HG03095 (cell line): ENCODE data around the gene PGAM2.

Experiments used
- ATAC-seq: cut with Tn5 transposase; IDR thresholded peaks from one replicate; pipeline ENCODE4 v1.9.1; 2021; ENCODE audit warnings: moderate library complexity; ENCODE audit not compliant: unreplicated experiment

The PGAM2 gene

GRCh38 chr7:44086627-44087026 is 21.3 kb upstream of the PGAM2 start:
- ATAC-seq, result no peak

DNA sequence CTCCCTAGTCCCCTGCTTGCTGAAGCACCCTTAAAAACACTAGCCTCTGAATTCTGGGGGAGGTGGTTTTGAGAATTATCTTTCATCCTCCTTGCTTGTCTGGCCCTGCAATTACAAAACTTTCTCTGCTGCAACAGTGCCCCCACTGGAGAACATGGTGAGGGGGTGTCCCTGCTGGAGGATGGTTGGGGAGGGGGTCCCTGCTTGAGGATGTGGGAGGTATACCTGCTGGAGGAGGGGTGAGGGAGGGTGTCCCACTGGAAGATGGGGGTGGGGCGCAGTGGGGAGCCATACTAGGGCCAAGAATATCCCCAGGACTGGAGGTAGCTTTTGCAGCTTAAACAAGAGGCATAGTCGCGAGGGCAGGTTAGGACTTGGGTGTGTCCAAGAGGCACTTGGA is 20.2 kb upstream of the PGAM2 start:
- no peak for ATAC-seq

GRCh38 chr7:44084701-44085100 is 19.3 kb upstream of the PGAM2 start:
- ATAC-seq, result no peak

DNA sequence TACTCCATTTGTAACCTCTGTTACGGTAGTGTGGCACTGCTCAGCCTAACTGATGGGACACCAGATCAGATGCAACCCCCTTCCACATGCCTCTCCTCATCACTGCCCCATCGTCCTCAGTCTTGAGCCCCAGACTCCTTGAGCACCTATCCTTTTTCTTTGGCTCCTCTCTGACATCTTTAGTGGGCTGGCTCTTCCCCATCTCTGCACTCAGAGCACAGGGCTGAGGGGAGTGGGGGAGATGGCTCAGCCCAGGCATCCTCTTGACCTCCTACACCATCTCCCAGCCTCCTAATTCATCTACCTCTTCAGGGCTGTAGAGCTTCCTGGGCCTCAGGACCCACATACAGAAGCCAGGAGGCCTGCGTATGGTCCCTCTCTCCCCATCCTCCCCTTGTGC is 18.4 kb upstream of the PGAM2 start:
- no peak for ATAC-seq

DNA sequence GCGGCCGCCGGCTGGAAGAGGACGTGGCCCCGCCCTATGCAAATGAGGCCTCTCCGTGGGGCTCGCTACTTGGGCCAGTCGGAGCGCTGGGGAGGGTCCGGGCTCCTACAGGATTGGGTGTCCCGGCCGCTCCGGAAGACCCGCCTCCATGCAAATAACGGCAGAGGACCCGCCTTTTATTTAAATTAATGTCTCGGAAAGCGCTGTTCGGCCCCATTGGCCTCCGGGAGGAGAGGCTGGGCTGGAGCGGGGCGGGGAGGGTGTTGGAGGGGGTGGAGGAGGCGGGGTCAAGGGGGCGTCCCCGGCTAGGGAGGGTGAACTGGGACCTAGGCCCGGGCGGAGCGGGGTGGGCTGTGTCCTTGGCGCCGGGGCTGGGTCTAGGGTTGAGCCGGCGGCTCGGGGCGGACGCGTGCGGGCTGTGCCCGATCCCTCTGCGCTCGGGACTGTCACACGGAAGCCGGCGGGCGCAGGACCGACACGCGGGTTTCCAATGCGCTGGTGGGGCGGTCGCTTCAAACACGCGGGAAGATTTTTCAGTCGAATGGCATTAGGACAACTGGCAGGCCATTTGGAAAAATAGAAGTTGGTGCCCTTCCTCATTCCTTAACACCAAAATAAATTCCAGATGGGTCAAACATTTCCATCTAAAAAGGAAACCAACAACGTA is 17.3 kb upstream of the PGAM2 start:
- peak; percentile 92 for ATAC-seq

- ATAC-seq, result no peak
These were observed 15.9 kb upstream of the PGAM2 start for GRCh38 chr7:44081266-44081748.

- no peak for ATAC-seq
These were observed 15.4 kb upstream of the PGAM2 start for GRCh38 chr7:44080686-44081265.

- no peak for ATAC-seq
These were observed 14.8 kb upstream of the PGAM2 start for GRCh38 chr7:44080118-44080517.

DNA sequence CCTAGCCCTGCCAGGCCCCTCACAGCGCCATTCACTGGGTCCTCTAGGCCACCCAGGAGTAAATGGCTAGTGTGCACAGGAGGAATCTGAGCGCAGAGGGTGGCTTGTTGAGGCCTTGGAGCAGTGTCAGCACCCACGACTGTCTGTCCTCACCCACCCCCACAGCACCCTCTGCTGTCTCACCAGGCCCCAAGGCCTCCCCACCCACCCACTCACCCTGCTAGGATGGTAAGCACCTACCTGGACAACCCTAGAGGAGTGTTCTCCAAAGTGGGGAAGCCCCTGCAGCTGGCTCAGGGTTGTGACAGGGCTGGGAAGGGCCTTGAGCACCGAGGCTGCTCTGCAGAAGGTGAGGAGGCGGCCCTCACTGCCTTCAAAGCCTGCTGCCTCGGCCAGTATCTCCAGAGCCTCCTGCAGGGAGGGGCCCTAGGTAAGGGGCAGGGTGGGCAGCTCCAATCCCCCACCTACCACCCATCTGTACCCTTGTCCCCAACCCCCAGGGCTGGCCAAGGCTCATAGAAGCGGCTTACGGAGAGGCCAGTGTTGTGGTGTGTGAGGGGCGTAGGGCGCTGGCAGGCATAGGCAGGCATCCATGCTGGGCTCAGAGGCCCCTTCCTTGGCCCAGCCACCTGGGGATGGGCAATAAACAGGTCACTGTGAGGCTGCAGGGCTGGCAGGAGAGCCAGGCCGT is 14.1 kb upstream of the PGAM2 start:
- no peak for ATAC-seq

DNA sequence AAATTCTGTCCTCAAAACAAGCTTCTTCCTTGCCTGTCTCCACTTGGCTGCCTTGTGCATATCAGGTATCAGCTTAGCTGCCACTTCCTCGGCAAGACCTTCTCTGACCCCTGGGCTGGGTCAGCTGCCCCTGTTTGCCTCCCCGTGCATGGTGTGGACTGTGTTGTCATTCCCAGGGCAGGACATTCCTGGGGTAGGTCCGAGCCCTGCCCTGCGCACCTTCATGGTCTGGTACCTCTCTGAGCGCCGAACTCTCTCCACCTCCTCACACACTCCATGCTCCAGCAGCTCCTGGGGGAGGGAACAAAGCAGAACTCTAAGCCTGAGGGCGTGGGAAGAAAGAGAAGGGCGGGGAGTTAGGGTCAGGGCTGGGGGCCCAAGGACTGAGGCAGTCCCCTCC is 13.2 kb upstream of the PGAM2 start:
- no peak for ATAC-seq

GRCh38 chr7:44077681-44078091 is 12.3 kb upstream of the PGAM2 start:
- ATAC-seq, result no peak

DNA sequence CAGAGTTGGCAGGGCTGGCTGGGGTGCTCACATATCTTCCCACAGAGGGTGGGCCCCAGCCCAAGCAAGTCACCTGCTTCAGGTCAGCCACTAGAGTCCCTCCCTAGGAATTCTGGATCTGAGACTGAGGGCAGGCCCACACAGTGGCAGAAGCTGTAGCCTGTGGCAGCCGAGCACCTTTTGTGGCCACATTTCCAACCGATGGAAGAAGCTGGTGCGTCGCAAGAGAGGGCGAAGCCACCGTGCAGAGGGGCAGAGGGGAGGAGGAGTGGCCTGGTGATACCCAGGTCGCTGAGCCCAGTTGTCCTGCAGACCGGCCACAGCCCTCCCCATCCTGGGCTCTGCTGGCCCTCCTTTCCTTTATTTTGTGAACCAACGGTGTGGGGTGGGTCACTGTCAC is 11.7 kb upstream of the PGAM2 start:
- ATAC-seq, result no peak

GRCh38 chr7:44076101-44076895 is 10.9 kb upstream of the PGAM2 start:
- no peak for ATAC-seq

- ATAC-seq, result no peak
These were observed 10.1 kb upstream of the PGAM2 start for GRCh38 chr7:44075296-44076075.

DNA sequence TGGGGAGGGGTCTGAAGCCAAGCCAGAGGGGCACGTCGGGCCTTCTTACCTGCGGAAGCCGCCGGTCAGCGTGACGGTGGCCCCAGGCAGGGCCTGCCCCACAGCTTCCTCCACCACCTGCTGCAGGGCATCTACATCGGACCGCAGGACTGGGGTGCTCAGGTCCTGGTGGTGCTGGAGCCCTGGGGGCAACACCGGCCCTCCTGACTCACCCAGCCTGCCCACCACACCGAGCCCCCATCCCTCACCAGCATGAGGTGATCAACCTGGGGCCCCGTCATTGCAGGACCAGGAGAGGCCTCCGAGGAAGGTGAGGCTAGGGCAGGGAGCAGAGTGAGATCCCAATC is 9.0 kb upstream of the PGAM2 start:
- ATAC-seq, result no peak

DNA sequence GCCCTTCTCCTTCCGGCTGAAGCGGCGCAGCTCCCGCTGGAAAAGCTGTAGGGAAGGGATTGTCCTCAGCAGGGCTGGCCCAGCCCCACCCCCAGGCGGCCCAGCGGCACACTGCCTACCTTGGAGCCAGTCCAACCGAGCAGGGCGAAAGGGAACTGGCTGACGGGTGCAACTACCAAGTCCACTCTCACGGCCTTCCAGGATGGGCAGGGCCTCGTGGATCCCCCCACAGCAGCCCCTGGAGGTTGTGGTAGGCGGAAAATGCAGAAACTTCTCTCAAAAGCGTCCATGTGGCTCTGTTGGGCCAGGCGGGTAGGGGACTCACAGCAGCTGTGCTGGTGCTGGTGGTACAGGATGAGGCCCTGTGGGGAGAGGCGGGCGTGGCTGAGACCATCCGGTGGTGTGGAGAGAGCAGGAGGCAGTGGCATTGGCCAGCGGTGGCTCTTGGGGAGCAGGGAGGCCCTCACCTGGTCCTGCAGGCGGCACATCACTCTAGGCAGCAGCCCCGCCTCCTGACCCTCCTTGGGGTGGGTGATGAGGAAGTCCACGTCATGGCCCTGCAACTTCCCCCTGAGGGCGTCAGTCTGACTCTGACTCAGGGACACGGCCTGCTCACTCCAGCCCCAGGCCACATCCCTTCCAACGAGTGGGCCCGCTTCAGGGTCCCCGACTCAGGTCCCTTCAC is 8.4 kb upstream of the PGAM2 start:
- ATAC-seq, result no peak

- ATAC-seq, result no peak
These were observed 7.2 kb upstream of the PGAM2 start for GRCh38 chr7:44072364-44073231.

DNA sequence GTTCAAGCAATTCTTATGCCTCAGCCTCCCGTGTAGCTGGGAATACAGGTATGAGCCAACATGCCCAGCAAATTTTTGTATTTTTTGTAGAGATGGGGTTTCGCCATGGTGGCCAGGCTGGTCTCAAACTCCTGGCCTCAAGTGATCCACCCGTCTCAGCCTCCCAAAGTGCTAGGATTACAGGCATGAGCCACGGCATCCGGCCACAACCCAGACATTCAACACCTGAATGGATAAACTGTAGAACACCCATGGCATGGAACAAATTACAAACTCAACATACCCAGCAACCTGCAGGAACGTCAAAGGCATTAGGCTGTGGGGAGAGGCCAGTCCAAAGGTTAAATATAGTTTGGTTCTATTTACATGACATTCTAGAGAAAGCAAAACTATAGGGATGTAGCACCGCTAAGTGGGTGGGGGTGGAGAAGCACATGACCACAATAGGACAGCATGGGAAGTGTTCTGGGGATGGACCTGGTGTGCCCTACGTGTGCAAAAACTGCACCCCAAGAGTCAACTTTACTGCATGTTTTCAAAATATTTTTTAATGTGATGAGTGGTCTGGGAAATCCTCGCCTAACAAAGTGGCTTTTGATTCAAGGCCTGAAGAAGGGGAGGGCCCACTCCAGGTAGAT is 6.5 kb upstream of the PGAM2 start:
- no peak for ATAC-seq

DNA sequence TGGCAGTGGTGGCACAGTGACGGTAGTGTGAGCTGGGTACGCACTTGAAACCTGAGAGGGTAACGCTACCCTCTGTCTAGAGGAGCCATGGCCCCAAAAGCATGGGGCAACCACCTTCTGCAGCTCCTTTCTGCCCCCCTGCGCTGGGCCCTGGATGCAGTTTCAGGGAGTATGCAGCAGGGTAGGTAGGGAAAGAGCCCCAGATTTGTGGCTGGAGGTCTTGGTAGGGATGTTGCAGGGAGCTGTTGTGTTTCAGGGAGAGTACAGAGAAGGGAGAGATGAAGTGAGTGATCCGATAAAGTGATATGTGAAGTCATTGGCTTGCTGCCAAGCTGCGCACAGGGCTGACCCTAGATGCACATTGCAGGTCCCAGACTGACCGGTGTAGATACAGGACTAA is 2.7 kb upstream of the PGAM2 start:
- no peak for ATAC-seq
